Body of pancreas (tissue), 4 donors: ENCODE measurements around the gene MAL. TPM values are rescaled to one million over a fixed set of nuclear protein-coding genes. Genes with fewer than 3 reads are reported as not detected.

Experiments
- ATAC-seq: fragments of 150-250 bp; one replicate; pipeline ENCODE4 v1.9.1; 2016
- DNase-seq, 4 donors: peaks; one replicate each; pipeline ENCODE4 v3.0.0-alpha.2; 2019
- H3K27ac ChIP-seq, 4 donors: fragments of 200-600 bp; sonication (generic); 1 replicate in 3 of 4; 2 replicates in 1 of 4; pipeline versions ENCODE4 v1.5.1 to v1.6.1; 2016 to 2019; ENCODE audit warnings: mild to moderate bottlenecking in 1 of 4, mixed read lengths in 1 of 4, moderate library complexity in 1 of 4
- H3K27me3 ChIP-seq, 2 donors: fragments of 200-600 bp; sonication (generic); one replicate each; pipeline ENCODE4 v1.6.0; 2016; ENCODE audit warnings: mild to moderate bottlenecking in 1 of 2
- H3K36me3 ChIP-seq, 2 donors: fragments of 200-600 bp; sonication (generic); replicated peaks in 1 of 2; 2 replicates each; pipeline ENCODE4 v1.5.1; 2016; ENCODE audit warnings: low read depth in 2 of 2; ENCODE audit not compliant: insufficient read depth in 1 of 2
- H3K4me1 ChIP-seq: fragments of 200-600 bp; sonication (generic); one replicate; pipeline ENCODE4 v1.6.0; 2016
- H3K4me3 ChIP-seq, 2 donors: fragments of 200-600 bp; sonication (generic); 1 replicate in 1 of 2; 2 replicates in 1 of 2; pipeline ENCODE4 v1.5.1; 2016 to 2019
- H3K9me3 ChIP-seq, 3 donors: fragments of 200-600 bp; sonication (generic); 1 replicate in 2 of 3; 2 replicates in 1 of 3; pipeline ENCODE4 v1.5.1; 2016
- POLR2A ChIP-seq, 3 donors: fragments of 450-650 bp; IDR thresholded peaks; one replicate each; pipeline ENCODE4 v1.6.1; 2016; ENCODE audit warnings: antibody characterized with exemption in 3 of 3, mild to moderate bottlenecking in 2 of 3
- WGBS, 2 donors: methylation state at CpG; one replicate each; pipeline ENCODE4 v1.1.5; 2017; 5-methylcytosine and 5-hydroxymethylcytosine counted together
- intact Hi-C: fragments of 100-400 bp; cut with DNase I; formaldehyde crosslinking; loops from one replicate; pipeline ENCODE4 v1.15.1; 2023
- total RNA-seq, 2 donors: library from RNA; depleted of rRNA; stranded (reverse); fragments of >200 nt; gene quantifications; one replicate each; pipeline ENCODE4 v1.1.0, GENCODE V29; 2016
- TF ChIP-seq, protein P1 (sequence below), 7 experiments: fragments of 450-650 bp in 4 of 7; fragments of 200-600 bp in 3 of 7; sonication (generic) in 3 of 7; IDR thresholded peaks; one replicate each; pipeline ENCODE4 v1.5.1; 2016 to 2019; ENCODE audit warnings: antibody characterized with exemption in 7 of 7

Gene MAL
- total RNA-seq, 2 donors from 2014 or later: not detected

DNA sequence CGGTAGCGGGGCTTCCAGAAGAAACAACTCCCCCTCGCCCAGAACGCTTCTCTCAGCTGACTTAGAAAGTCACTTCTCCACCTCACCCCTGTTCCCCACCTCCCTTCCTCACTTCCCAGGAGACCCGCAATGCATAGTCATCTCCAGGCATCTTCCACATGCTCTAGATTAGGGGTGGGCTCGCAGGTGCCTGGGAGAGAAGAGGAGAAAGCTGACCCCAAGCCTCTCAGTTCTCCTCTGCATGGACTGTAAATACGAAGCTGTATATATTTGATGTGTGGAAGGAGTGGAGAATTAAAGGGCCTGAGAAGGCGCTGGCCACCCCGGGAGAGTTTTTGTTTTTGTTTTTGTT is 1.8 kb downstream of the MAL start:
- peaks cover 18% of the 10 kb centered on the region for H3K4me1 ChIP-seq
- ATAC-seq (no peak), DNase-seq (no peak)
- WGBS, 2 donors: 43 to 49% methylated on average over 9 of the region's 9 CpGs
- H3K9me3 ChIP-seq: no peaks in the 10 kb centered on the region
- TF ChIP-seq, protein P1, sequence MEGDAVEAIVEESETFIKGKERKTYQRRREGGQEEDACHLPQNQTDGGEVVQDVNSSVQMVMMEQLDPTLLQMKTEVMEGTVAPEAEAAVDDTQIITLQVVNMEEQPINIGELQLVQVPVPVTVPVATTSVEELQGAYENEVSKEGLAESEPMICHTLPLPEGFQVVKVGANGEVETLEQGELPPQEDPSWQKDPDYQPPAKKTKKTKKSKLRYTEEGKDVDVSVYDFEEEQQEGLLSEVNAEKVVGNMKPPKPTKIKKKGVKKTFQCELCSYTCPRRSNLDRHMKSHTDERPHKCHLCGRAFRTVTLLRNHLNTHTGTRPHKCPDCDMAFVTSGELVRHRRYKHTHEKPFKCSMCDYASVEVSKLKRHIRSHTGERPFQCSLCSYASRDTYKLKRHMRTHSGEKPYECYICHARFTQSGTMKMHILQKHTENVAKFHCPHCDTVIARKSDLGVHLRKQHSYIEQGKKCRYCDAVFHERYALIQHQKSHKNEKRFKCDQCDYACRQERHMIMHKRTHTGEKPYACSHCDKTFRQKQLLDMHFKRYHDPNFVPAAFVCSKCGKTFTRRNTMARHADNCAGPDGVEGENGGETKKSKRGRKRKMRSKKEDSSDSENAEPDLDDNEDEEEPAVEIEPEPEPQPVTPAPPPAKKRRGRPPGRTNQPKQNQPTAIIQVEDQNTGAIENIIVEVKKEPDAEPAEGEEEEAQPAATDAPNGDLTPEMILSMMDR (IDR thresholded peaks at IDR 0.05): no peak
- TF ChIP-seq POLR2A (IDR thresholded peaks at IDR 0.05): no peak
- no peak overlapping the region for H3K4me3 ChIP-seq
- no peaks in the 10 kb centered on the region for H3K36me3 ChIP-seq
- intact Hi-C loops: no loop called here
- peaks cover 0 to 8% of the 10 kb centered on the region in 2 donors for H3K27me3 ChIP-seq
- H3K27ac ChIP-seq: no peak overlapping the region

DNA sequence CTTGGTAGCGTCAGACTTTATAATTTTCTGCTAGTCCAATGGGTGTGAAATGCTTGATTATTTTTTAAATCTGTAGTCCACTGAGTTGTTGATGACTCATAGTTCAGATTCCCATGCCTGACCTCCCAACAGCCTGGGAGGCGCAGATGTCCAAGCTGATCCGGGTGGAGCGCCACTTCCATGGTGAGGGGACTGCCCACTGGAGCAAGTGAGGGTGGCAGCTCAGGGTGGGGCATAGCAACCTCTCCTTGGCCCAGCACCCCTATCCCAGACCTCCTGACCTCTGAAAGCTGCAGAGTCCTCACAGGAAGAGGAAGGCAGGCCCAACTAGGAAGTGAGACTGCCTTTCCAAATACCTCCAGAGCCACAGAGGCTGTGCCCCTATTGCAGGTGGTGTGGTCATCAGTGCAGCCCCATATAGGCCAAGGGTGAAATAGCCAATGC is 4.4 kb downstream of the MAL start:
- Histone ChIP-seq H3K9me3 (no peaks in the 10 kb centered on the region), H3K36me3 (no peaks in the 10 kb centered on the region), H3K4me1 (peaks cover 16% of the 10 kb centered on the region), H3K4me3 (no peak overlapping the region), H3K27ac (no peak overlapping the region), H3K27me3 (peaks cover 0 to 8% of the 10 kb centered on the region in 2 donors)
- WGBS, 2 donors: 73 to 81% methylated on average over 3 to 4 of the region's 4 CpGs
- no peak for DNase-seq
- no peak for ATAC-seq
- TF ChIP-seq POLR2A (IDR thresholded peaks at IDR 0.05): no peak
- TF ChIP-seq, protein P1 (IDR thresholded peaks at IDR 0.05): no peak
- intact Hi-C loops: no loop called here

DNA sequence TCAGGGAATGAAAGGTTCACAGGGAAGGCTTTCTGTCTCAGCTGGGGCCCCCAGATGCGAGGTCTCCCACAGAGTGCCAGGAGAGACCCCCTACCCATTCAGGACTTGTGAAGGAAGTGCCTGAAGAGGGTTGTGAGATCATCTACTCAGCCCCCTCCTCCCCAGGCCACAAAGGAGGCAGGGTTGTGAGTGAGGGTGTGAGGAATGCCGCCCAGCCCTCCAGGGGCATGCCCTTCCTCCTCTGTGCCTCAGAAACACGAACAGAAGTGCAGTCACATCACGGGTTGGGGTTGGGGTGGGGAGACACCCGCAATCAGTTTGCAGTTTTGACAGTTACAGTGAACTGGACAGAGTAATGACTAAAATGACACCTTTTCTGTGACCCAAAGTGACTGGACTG is 5.0 kb downstream of the MAL start:
- WGBS, 2 donors: 30 to 43% methylated on average over 3 to 5 of the region's 5 CpGs
- intact Hi-C loops: no loop called here
- Histone ChIP-seq H3K9me3 (no peaks in the 10 kb centered on the region), H3K4me3 (no peak overlapping the region), H3K4me1 (peaks cover 10% of the 10 kb centered on the region), H3K27ac (no peak overlapping the region), H3K36me3 (no peaks in the 10 kb centered on the region), H3K27me3 (peaks cover 0 to 6% of the 10 kb centered on the region in 2 donors)
- ATAC-seq: no peak
- no peak for DNase-seq
- no peak for TF ChIP-seq POLR2A (IDR thresholded peaks at IDR 0.05)
- TF ChIP-seq, protein P1 (IDR thresholded peaks at IDR 0.05): no peak

DNA sequence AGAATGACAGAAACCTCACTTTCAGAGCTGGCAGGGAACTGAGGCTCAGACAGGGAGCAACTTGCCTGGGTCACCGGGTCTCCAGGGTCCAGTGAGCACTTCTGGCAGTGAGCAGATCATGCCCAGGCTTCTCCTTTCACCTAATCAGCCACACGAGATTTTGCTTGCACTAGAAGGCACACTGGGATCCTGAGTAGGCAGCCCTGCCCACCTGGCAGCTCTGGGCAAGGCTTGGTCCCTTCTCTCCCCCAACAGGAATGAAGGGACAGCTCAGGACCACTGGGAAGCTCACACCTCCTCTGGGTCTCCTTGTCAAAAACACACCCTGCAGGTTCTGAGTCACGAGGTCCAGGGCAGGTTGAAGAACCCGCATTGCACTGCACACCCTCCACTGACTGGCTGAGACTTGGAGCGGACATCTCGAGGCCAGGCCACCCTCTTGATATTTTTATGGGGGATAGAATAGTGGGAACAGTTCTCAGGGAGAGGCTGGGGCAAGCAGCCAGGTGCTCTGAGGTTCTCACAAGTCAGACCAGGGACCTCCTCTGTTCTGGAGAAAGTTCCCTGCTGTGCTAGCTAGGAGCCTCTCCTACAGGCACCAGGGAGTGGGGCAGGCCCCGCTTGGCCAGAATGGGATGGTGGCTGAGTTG is 5.7 kb downstream of the MAL start:
- Histone ChIP-seq H3K36me3 (no peaks in the 10 kb centered on the region), H3K4me1 (peaks cover 3% of the 10 kb centered on the region), H3K9me3 (no peaks in the 10 kb centered on the region), H3K27me3 (no peaks in the 10 kb centered on the region), H3K4me3 (no peak overlapping the region), H3K27ac (no peak overlapping the region)
- DNase-seq (no peak), ATAC-seq (no peak)
- WGBS, 2 donors: 49 to 61% methylated on average over 4 to 7 of the region's 7 CpGs
- TF ChIP-seq POLR2A (IDR thresholded peaks at IDR 0.05): no peak
- TF ChIP-seq, protein P1 (IDR thresholded peaks at IDR 0.05): no peak
- intact Hi-C loops: no loop called here

DNA sequence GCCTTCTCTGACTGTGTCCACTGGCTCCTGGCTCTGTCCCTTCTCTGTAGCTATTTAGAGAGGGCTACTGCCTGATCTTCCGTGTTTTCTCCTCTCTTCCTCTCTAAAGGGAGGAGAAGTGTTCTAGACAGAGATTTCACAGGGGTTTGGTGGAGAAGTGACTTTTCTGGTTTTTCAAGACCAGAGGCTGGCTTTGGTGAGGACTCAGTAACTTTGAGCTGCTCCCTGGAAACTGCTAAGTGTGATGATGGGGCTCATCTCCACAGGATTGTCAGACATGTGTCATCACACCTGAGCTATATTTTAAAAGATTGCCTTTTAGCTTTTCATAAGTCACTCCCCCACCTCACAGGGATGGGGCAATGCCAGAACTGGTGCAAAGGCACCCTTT is 6.2 kb downstream of the MAL start:
- H3K27me3 ChIP-seq: no peaks in the 10 kb centered on the region
- no peaks in the 10 kb centered on the region for H3K9me3 ChIP-seq
- TF ChIP-seq, protein P1 (IDR thresholded peaks at IDR 0.05): no peak
- no peak for TF ChIP-seq POLR2A (IDR thresholded peaks at IDR 0.05)
- no peak overlapping the region for H3K4me3 ChIP-seq
- WGBS, 2 donors: 50 to 56% methylated on average over 1 of the region's 1 CpG
- no peaks in the 10 kb centered on the region for H3K36me3 ChIP-seq
- DNase-seq (no peak), ATAC-seq (no peak)
- H3K27ac ChIP-seq: no peak overlapping the region
- peaks cover under 1% of the 10 kb centered on the region for H3K4me1 ChIP-seq
- intact Hi-C loops: no loop called here
